HepG2 (cell line): ENCODE results near the gene C12orf43. TPM values are rescaled to one million over a fixed set of nuclear protein-coding genes. Genes with fewer than 3 reads are reported as not detected.

Experiments
- ATAC-seq: fragments of 200-7000 bp; cut with Tn5 transposase; 3 replicates; pipeline ENCODE4 v1.9.1; 2020; ENCODE audit warnings: mild to moderate bottlenecking, moderate library complexity
- BruUV-seq: library from RNA; stranded (reverse); fragments of 400-500 nt; replicated peaks from 2 replicates; lab custom pipeline; 2021; lab: Mats Ljungman, UMichigan
- CTCF ChIA-PET: fragments of 300-600 bp; formaldehyde crosslinking; extraction: SDS; loops from one replicate; lab custom pipeline; 2021; ENCODE audit warnings: low total read pairs, inconsistent platforms, low intra/inter-chr PET ratio; lab: Yijun Ruan, JAX
- POLR2A ChIA-PET: fragments of 350-600 bp; sonication (Branson Sonifier 250); formaldehyde crosslinking; loops from one replicate; lab custom pipeline; 2020; ENCODE audit warnings: antibody characterized with exemption, inconsistent platforms; lab: Yijun Ruan, JAX
- DNase-seq: peaks from one replicate; pipeline ENCODE4 v3.0.0-alpha.2; 2015; ENCODE audit warnings: low spot score
- FAIRE-seq: peaks from 3 replicates; lab custom pipeline; 2011; peaks lifted over from hg19 to GRCh38; lab: Jason Lieb, UNC
- H2AFZ ChIP-seq: one replicate; pipeline ENCODE4 v1.6.1; 2011; ENCODE audit warnings: low read length, inconsistent platforms
- H3K27ac ChIP-seq: fragments of 300-600 bp; 3 replicates; pipeline ENCODE4 v1.8.0; 2011; ENCODE audit warnings: mixed run types, mild to moderate bottlenecking, mixed read lengths, low read length, inconsistent platforms; ENCODE audit not compliant: insufficient read depth; ENCODE audit errors: extremely low read length
- H3K27me3 ChIP-seq, 2 experiments: fragments of 200-600 bp in 1 of 2; 2 replicates in 1 of 2; 3 replicates in 1 of 2; pipeline versions ENCODE4 v1.6.0 to v1.8.0; 2011; ENCODE audit warnings: low read length in 2 of 2, mild to moderate bottlenecking in 2 of 2, moderate library complexity in 2 of 2, inconsistent platforms in 1 of 2; ENCODE audit not compliant: insufficient read depth in 2 of 2, control insufficient read depth in 1 of 2
- H3K36me3 ChIP-seq, 2 experiments: fragments of 200-600 bp in 1 of 2; replicated peaks in 1 of 2; 2 replicates in 1 of 2; 3 replicates in 1 of 2; pipeline versions ENCODE4 v1.5.1 to v1.8.0; 2011; ENCODE audit warnings: low read length in 2 of 2, inconsistent platforms in 1 of 2; ENCODE audit not compliant: insufficient read depth in 2 of 2, control insufficient read depth in 1 of 2
- H3K4me1 ChIP-seq: 2 replicates; pipeline ENCODE4 v1.5.1; 2012; ENCODE audit warnings: low read length, inconsistent platforms; ENCODE audit not compliant: insufficient read depth
- H3K4me2 ChIP-seq: 2 replicates; pipeline ENCODE4 v1.6.0; 2011; ENCODE audit warnings: low read depth, low read length, inconsistent platforms
- H3K4me3 ChIP-seq, 3 experiments: fragments of 200-600 bp in 1 of 3; sonication (generic), shearing (Covaris generic) in 1 of 3; replicated peaks in 1 of 3; 2 replicates each; pipeline ENCODE4 v1.5.1; 2011 to 2016; ENCODE audit warnings: low read length in 3 of 3, inconsistent platforms in 2 of 3, low read depth in 2 of 3, mild to moderate bottlenecking in 2 of 3, control low read depth in 1 of 3, mixed read lengths in 1 of 3; ENCODE audit not compliant: insufficient read depth in 1 of 3
- H3K79me2 ChIP-seq: one replicate; pipeline ENCODE4 v1.6.1; 2011; ENCODE audit warnings: low read length, inconsistent platforms; ENCODE audit not compliant: insufficient read depth
- H3K9ac ChIP-seq: 2 replicates; pipeline ENCODE4 v1.6.0; 2011; ENCODE audit warnings: mild to moderate bottlenecking, low read depth, low read length, inconsistent platforms; ENCODE audit not compliant: insufficient read depth
- H3K9me3 ChIP-seq: 2 replicates; pipeline ENCODE4 v1.5.1; 2012; ENCODE audit warnings: mild to moderate bottlenecking, low read length
- H4K20me1 ChIP-seq: 2 replicates; pipeline ENCODE4 v1.6.0; 2011; ENCODE audit warnings: inconsistent platforms, mild to moderate bottlenecking, low read length, moderate library complexity; ENCODE audit not compliant: insufficient read depth
- CBX2 ChIP-seq, 2 experiments: fragments of 200-600 bp in 1 of 2; sonication (generic); formaldehyde crosslinking in 1 of 2; IDR thresholded peaks; 2 replicates each; pipeline versions ENCODE4 v1.7.0 to v1.8.1; 2018 to 2022; ENCODE audit warnings: low read depth in 2 of 2, low read length in 1 of 2, mild to moderate bottlenecking in 1 of 2, missing genetic modification reagents in 1 of 2
- HNF4A ChIP-seq: sonication (generic); formaldehyde crosslinking; IDR thresholded peaks from 2 replicates; pipeline ENCODE4 v1.4.0; 2020; ENCODE audit warnings: missing genetic modification reagents
- MYNN ChIP-seq: sonication (generic); formaldehyde crosslinking; IDR thresholded peaks from 2 replicates; pipeline ENCODE4 v1.4.0; 2020; ENCODE audit warnings: mild to moderate bottlenecking, low read depth, missing genetic modification reagents
- NFYC ChIP-seq: IDR thresholded peaks from 2 replicates; pipeline ENCODE4 v1.6.1; 2016; ENCODE audit warnings: missing genetic modification reagents, missing compliant biosample characterization
- POLR2A ChIP-seq, 2 experiments: IDR thresholded peaks; 2 replicates each; pipeline ENCODE4 v1.6.1; 2011; ENCODE audit warnings: low read depth in 2 of 2, low read length in 2 of 2, mild to moderate bottlenecking in 1 of 2, moderate library complexity in 1 of 2; ENCODE audit not compliant: insufficient read depth in 1 of 2
- SOX5 ChIP-seq: IDR thresholded peaks from 2 replicates; pipeline ENCODE4 v1.6.1; 2016; ENCODE audit warnings: borderline replicate concordance
- SOX6 ChIP-seq, 2 experiments: fragments of 450-650 bp in 1 of 2; sonication (generic) in 1 of 2; formaldehyde crosslinking in 1 of 2; IDR thresholded peaks; 2 replicates each; pipeline versions ENCODE4 v1.4.0 to v1.6.1; 2017 to 2020; ENCODE audit warnings: antibody characterized with exemption in 1 of 2, mild to moderate bottlenecking in 1 of 2, missing genetic modification reagents in 1 of 2
- SUZ12 ChIP-seq: fragments of 150-350 bp; IDR thresholded peaks from 2 replicates; pipeline ENCODE4 v1.6.1; 2014; ENCODE audit warnings: low read depth, low read length
- WIZ ChIP-seq: sonication (generic); formaldehyde crosslinking; IDR thresholded peaks from 2 replicates; pipeline ENCODE4 v1.5.1; 2020; ENCODE audit warnings: mild to moderate bottlenecking, missing genetic modification reagents
- ZNF558 ChIP-seq: sonication (generic); formaldehyde crosslinking; IDR thresholded peaks from 2 replicates; pipeline ENCODE4 v1.9.0; 2022; ENCODE audit warnings: mild to moderate bottlenecking, missing genetic modification reagents, borderline replicate concordance
- WGBS: methylation state at CpG from one replicate; pipeline ENCODE4 v1.1.6; 2017; ENCODE audit warnings: low lambda C conversion rate; 5-methylcytosine and 5-hydroxymethylcytosine counted together
- in situ Hi-C: cut with HindIII; loops from 2 replicates; pipeline ENCODE4 v1.10.0; 2017; ENCODE audit warnings: low pct_unique_long_range_greater_than_20kb; ENCODE audit not compliant: extremely low pct_ligation_motif_present
- intact Hi-C: fragments of 100-400 bp; cut with micrococcal nuclease; formaldehyde crosslinking; loops from one replicate; pipeline ENCODE4 v1.10.0; 2022; ENCODE audit not compliant: unreplicated experiment
- polyA plus RNA-seq, 8 experiments: library from polyadenylated mRNA; depleted of rRNA in 3 of 8; stranded (reverse) in 7 of 8; unstranded in 1 of 8; fragments of >200 nt; fragmentation: Illumina TruSeq in 4 of 8; extraction: Trizol in 4 of 8; gene quantifications; 2 replicates each; pipeline versions ENCODE4 v1.2.1 to v1.2.3, GENCODE V29; 2011 to 2016; ENCODE audit warnings: low read depth in 4 of 8, missing spikeins in 1 of 8, mixed read lengths in 1 of 8; ENCODE audit not compliant: insufficient read depth in 1 of 8
- total RNA-seq, 5 experiments: library from RNA; depleted of rRNA; stranded (reverse); fragments of >200 nt; fragmentation: Illumina TruSeq; extraction: Trizol; gene quantifications; 2 replicates each; pipeline ENCODE4 v1.2.3, GENCODE V29; 2016; ENCODE audit warnings: low read depth in 1 of 5
- TF ChIP-seq, protein P1 (sequence below): sonication (generic); formaldehyde crosslinking; IDR thresholded peaks from 2 replicates; pipeline ENCODE4 v1.4.0; 2020; ENCODE audit warnings: missing genetic modification reagents, borderline replicate concordance
- TF ChIP-seq, protein P2 (sequence below): sonication (generic); formaldehyde crosslinking; IDR thresholded peaks from 2 replicates; pipeline ENCODE4 v1.4.0; 2020; ENCODE audit warnings: missing genetic modification reagents
- TF ChIP-seq, protein P3 (sequence below): IDR thresholded peaks from 2 replicates; pipeline ENCODE4 v1.6.1; 2012; ENCODE audit warnings: inconsistent platforms
- TF ChIP-seq, protein P4 (sequence below): IDR thresholded peaks from 2 replicates; pipeline ENCODE4 v1.6.1; 2018; ENCODE audit warnings: missing genetic modification reagents, mild to moderate bottlenecking, missing compliant biosample characterization

The C12orf43 gene
- total and polyA plus RNA-seq, 2 of the 13 experiments (the other 11 are each of a cell fraction or from before 2014, with no cell fraction given), result 7.9 to 11.1 TPM

DNA sequence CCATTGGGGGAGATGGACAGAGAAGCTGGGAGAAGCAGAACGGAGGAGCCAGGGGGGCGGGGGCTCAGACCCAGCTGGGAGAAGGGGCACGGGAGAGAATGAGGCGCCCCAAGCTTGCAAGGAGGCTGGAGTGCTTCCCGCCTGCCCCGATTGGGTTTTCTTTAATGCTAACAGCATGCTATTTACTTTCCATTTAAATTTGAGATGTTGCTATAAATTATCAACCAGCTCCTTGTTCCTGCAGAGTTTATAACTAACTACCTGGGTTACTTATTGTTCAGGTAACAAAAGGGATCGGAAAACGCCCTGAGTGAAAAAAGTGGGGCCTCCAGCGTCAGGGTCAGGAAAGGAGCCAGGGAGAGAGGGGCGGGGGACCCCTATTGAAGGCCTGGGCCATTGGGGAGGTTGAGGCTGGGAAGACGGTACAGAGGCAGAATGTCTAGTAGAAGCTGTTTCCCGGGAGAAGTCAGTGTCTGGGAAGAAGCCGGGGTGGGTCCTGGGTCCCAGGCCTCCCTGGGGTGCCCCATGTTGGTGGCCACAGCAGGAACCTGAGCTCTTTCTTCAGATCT is 35.4 kb downstream of the C12orf43 start:
- FAIRE-seq (peak; percentile 32), DNase-seq (no peak), ATAC-seq (peak; percentile 33)
- intact Hi-C loops, result no loop called here
- Histone ChIP-seq H2AFZ (no peak overlapping the region), H3K9me3 (no peaks in the 10 kb centered on the region), H3K27me3 (no peaks in the 10 kb centered on the region; a peak in 1 of 5 replicates), H4K20me1 (no peaks in the 10 kb centered on the region), H3K36me3 (peaks cover 3 to 12% of the 10 kb centered on the region in 2 experiments; a peak in 3 of 5 replicates), H3K4me2 (peak overlapping the region; percentile 93), H3K9ac (peak overlapping the region; percentile 99), H3K79me2 (peaks cover 76% of the 10 kb centered on the region), H3K27ac (peak overlapping the region; percentile 100), H3K4me1 (peaks cover 68% of the 10 kb centered on the region), H3K4me3 (peak overlapping the region; percentile 90 to 98 (median 98))
- WGBS, result 5% methylated on average over 13 of the region's 13 CpGs
- in situ Hi-C loops, result no loop called here
- CTCF ChIA-PET, result no interaction called here
- POLR2A ChIA-PET, result interaction anchor here (0.5 to 6.9 kb wide), 24 partner anchors 9 to 753 kb away, joined by 3 to 176 read pairs (median 4); partner anchors contain the start of genes ACADS, POP5, RNU4-2 and SPPL3
- BruUV-seq, result no TSS peak
- TF ChIP-seq ZNF558 (CRISPR knock-in tag) (no peak), SUZ12 (no peak), HNF4A (no peak), CBX2 (IDR thresholded peaks at IDR 0.05; ENCODE audit: low read depth, low read length) (no peak), CBX2 (CRISPR knock-in tag; IDR thresholded peaks at IDR 0.05; ENCODE audit: low read depth) (no peak), WIZ (CRISPR knock-in tag) (0 out of 2 replicates have a peak, but pooled peaks have one; percentile 21), MYNN (CRISPR knock-in tag) (no peak), SOX6 (IDR thresholded peaks at IDR 0.05) (no peak), SOX6 (CRISPR knock-in tag; IDR thresholded peaks at IDR 0.05) (peak; percentile 88), NFYC (no peak), SOX5 (CRISPR knock-in tag) (peak; percentile 90), POLR2A (IDR thresholded peaks at IDR 0.05; ENCODE audit: insufficient read depth in 1 of 2, low read depth in 2 of 2, low read length in 2 of 2) (peak in 1 of 2 experiments; percentile 85; a peak in 3 of 4 replicates)
- TF ChIP-seq, protein P1, sequence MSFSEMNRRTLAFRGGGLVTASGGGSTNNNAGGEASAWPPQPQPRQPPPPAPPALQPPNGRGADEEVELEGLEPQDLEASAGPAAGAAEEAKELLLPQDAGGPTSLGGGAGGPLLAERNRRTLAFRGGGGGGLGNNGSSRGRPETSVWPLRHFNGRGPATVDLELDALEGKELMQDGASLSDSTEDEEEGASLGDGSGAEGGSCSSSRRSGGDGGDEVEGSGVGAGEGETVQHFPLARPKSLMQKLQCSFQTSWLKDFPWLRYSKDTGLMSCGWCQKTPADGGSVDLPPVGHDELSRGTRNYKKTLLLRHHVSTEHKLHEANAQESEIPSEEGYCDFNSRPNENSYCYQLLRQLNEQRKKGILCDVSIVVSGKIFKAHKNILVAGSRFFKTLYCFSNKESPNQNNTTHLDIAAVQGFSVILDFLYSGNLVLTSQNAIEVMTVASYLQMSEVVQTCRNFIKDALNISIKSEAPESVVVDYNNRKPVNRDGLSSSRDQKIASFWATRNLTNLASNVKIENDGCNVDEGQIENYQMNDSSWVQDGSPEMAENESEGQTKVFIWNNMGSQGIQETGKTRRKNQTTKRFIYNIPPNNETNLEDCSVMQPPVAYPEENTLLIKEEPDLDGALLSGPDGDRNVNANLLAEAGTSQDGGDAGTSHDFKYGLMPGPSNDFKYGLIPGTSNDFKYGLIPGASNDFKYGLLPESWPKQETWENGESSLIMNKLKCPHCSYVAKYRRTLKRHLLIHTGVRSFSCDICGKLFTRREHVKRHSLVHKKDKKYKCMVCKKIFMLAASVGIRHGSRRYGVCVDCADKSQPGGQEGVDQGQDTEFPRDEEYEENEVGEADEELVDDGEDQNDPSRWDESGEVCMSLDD (CRISPR knock-in tag), result no peak; the same call in 1 of the 2 replicates
- TF ChIP-seq, protein P2, sequence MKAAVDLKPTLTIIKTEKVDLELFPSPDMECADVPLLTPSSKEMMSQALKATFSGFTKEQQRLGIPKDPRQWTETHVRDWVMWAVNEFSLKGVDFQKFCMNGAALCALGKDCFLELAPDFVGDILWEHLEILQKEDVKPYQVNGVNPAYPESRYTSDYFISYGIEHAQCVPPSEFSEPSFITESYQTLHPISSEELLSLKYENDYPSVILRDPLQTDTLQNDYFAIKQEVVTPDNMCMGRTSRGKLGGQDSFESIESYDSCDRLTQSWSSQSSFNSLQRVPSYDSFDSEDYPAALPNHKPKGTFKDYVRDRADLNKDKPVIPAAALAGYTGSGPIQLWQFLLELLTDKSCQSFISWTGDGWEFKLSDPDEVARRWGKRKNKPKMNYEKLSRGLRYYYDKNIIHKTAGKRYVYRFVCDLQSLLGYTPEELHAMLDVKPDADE (CRISPR knock-in tag), result no peak
- TF ChIP-seq, protein P3, sequence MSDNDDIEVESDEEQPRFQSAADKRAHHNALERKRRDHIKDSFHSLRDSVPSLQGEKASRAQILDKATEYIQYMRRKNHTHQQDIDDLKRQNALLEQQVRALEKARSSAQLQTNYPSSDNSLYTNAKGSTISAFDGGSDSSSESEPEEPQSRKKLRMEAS, result peak; percentile 14; the same call in 1 of the 2 replicates
- TF ChIP-seq, protein P4, sequence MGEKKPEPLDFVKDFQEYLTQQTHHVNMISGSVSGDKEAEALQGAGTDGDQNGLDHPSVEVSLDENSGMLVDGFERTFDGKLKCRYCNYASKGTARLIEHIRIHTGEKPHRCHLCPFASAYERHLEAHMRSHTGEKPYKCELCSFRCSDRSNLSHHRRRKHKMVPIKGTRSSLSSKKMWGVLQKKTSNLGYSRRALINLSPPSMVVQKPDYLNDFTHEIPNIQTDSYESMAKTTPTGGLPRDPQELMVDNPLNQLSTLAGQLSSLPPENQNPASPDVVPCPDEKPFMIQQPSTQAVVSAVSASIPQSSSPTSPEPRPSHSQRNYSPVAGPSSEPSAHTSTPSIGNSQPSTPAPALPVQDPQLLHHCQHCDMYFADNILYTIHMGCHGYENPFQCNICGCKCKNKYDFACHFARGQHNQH, result no peak
